HG03196 (cell line): Measurements from ENCODE around the gene MRPL2.

Source experiments
- ATAC-seq: cut with Tn5 transposase; IDR thresholded peaks from one replicate; pipeline ENCODE4 v1.9.1; 2021; ENCODE audit not compliant: unreplicated experiment

The MRPL2 gene

DNA sequence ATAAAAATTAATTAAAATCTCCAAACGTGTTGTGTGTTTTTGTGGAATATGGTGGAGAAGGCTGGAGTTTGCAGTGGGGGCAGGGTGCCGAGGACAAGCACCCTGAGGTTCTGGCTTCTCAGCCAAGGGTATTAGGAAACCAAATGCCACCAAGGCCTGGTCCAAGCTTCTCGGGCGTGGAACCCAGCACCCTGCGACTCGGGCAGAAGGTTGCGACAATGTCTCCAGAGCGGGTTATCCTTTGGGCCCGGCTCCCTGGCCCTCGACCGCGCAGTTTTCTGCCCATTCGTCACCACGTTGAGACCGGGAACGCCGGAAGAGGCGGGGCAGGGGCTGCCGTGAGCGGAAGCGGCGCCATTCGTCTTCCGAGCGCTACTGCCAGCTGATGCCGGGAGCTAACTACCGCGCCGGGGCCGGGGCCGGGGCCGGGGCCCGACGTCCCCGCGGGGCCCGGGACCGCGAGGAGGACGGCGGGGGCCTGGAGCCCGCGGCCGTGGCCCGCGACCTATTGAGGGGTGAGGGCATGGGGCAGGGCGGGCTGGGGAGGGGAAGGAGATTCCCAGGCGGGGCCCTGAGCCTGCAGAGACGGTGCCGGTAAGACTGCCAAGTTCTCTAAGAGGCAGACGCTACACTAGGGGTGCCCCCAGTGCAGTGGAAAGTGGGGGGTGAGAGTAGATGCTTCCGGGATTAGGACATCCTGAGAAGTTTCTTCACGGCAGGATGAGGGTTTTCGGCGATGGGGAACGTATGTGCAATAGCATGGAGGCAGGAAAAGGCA, 37.8 kb downstream of the MRPL2 start, which contains the start of gene RRP36:
Gene RRP36, plus strand, starts transcription at position 354 of the 778 bp plus-strand sequence. Its CDS starts 32 bp downstream, at position 386.
- ATAC-seq: peak; percentile 62

DNA sequence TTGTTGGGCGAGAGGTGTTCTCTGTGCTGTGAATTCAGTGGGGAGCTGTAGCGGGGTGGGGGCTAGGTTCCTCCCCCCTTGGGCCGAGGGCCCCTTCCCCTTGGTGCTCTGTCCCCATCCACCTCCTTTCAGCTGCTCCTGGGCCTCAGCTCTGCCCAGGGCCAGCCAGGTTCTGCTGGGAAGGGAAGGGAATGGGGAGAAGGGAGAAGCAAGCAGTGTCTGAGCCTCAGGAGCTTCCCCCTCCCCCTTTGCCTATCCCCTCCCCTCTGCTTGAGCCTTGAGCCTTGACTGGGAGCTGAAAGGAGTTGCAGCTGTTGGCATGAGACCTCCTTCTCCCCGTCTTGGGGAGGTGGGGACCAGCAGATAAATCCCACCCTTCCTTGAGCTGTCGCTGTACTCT, 38.4 kb downstream of the MRPL2 start:
- no peak for ATAC-seq

DNA sequence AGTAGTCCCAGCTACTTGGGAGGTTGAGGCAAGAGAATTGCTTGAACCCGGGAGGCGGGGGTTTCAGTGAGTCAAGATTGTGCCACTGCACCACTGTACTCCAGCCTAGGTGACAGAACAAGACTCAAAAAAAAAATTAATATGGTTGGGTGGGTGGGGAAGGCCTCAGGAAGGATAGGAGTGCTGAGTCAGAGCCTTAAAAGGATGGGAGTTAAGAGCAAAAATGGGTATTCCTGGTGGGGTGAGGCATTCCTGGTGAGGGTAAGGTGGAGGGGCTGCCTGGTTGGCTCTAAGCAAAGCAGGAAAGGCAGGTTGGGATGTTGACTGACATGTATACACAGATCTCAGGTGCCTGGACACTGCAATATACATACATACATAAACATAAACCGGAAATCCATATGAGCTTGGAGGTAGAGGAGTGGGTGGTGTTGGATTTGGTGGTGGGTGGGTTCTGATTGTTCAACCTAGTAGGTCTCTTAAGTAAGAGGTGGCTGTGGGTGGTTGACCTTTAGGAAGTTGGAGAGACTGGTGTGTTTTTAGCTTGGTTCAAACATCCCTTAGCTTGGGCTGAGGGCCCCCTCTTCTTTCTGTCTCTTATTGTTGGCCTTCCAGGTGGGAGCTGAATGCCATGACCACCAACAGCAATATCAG, 39.1 kb downstream of the MRPL2 start:
- no peak for ATAC-seq

DNA sequence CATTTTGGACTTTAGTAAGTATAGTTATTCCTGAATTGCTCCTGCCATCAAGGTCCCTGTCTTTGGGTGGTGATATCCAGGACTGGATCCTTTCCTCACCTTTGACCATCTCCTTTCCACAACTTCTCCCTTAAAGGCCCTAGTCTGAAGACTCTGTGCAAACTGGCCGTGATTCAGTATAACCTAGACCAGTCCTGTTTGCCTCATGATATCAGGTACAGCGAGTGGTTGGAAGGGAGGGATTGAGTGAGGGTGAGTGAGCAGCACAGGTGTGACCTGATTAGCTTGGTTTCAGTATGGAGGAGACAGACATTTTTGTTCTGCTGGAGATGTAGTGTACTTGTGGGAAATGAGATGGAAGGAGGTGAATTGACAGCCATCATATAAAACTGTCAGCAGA, 40.1 kb downstream of the MRPL2 start:
- ATAC-seq: no peak

DNA sequence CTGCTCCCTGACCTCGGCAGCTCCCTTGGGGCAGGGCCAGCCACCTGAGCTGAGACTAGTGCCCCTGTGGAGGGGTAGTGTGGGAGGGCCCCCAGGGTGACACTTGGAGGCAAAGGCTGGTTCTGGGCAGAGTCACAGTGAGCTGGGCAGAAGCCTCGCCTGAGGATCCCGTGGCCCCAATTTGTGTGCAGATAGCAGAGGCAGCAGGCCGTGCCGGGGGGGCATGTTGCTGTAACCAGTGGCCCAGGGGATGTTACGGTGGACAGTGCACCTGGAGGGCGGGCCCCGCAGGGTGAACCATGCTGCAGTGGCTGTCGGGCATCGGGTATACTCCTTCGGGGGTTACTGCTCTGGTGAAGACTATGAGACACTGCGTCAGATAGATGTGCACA, 42.3 kb downstream of the MRPL2 start:
- ATAC-seq: no peak

DNA sequence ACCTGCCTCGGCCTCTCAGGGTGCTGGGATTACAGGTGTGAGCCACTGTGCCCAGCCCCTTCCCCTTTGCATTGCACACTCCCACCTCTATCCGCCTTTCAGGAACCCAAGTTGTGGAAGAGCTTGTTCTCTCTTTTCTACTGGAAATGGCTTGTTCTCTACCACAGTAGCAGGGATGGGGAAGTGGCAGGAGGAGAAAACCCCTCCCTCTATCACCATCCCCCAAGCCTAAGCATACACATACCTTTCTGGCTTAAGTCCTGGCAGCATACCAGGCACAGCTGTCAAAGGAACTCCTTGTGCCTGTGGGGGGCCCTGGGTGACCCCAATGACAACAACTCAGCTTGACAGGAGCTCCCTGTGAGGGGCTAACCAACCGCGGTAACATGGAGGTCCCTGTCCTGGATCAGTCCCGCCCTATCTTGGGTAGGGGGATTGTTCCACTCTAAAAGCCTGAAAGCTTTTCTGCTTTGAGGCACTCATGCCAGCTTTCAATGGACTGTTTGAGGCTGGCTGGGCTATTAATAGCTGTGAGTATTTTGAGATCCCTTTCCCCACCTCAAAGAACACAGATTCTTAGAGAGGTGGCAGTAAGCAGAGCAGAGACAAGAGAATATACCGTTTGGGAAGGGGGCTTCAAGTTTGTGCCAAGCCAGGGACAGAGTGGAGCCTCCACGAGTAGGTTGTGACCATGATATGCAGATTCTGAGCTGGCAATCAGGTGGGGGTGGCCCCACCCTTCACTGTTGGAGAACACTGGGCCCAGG, 42.9 kb downstream of the MRPL2 start:
- ATAC-seq: no peak

DNA sequence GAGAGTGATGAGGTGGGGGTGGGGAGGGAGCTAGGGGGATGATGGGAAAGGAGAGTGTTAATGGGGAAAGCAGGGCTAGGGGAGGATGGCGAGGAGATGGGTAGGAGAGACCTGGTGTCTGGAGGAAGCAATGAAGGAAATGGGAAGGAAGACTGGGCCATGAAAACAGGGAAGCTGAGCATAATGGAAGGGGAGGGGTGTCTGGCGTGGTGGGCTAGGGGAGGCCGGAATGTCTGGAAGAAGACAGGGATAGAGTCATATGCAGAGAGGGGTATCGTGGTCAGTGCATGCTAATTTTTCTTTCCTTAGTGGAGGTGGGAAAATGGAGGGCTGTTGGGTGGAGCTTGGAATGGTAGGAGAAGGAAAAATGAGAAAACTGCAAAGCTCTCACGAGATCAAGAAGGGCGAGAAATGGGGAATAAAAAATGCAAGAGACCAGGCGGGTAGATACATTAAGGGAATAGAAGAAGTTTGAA, 44.8 kb downstream of the MRPL2 start:
- ATAC-seq: no peak

DNA sequence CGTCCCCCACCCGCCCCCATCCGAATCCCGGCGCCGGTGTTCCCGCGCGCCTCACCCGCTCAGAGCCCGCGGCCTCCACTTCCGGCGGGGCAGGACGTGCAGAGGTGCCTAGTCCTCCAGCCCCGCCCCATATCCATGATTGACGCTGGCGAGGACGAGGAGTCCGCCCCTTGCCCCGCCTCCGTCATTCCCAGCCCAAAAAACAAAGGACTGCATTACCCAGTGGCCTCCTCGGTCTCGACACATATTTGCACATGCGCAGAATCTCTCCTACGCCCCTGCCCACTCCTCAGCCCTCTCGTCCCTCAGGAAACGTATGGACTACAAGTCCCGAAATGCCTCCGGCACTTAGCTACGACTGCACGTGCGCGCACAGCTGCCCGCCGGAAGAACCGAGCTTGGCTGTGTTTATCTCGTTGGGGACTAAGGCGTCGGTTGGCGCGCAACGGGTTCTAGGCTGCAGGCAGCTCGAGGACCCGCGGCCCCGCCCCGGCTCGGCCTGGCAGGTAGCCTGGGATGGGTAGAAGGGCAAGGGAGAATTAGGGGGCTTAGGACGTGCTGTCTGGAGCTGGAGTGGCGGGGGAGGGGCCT, 45.3 kb downstream of the MRPL2 start, which contains the start of the genes KLHDC3 and MEA1:
Gene KLHDC3, plus strand, starts transcription at position 407 of the 591 bp plus-strand sequence. CDS start 2,944 bp downstream, outside the sequence.
Gene MEA1, minus strand, starts transcription at position 104 of the 591 bp plus-strand sequence. CDS start 133 bp downstream, outside the sequence.
- ATAC-seq: peak; percentile 90

DNA sequence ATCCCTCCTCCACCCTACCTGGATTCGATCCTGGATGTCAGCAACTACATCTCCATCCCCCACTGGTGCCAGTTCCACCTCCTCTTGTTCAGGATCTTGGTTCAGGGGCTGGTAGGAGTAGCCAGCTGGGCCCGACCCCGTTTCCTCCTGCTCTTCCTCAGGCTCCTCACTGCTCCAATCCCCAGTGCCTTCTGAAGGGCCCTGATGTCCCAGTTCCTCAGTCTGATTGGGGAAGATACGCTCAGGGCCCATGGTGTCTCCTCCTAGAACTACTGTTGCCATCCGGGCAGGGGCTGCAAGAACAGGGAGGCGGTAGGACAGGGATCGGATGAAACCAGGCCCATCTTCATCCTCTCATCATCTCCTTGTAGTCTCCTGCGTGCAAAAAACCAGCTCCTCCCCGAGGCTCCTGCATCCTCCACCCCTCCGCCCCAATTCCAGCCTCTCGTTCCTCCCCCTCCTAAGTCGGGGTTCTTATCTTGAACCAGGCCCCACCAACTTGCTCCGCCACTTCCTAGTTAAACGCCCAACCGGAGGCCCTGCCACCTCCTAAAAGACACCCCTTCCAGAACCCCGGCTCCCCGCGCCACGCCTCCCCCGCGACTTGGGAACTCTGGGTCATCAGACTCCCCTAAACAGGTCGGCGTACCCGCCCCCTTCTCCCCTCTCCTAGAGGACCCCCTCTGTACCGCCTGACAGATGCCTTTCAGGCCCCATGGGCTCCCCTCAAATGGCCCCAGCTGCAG, 46.0 kb downstream of the MRPL2 start:
- ATAC-seq: peak; percentile 2

DNA sequence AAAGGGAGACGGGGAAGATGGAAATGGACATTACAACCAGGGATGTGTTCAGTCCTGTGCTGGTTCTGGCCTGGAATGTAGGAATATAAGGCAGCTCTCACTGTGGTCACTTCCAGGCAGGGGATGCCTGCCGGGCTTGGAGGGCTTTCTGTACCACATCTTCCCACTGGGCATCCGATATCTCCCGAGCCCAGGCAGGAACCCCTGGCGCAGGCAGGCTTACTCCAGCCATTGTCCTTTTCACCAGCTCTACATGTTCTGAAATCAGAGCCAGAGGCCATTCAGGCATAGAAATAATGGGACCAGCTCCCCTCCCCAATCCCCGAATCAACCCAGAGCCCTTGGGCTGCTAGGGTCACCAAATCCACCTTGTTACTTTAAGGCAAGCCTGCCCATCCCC, 46.9 kb downstream of the MRPL2 start:
- ATAC-seq: no peak

DNA sequence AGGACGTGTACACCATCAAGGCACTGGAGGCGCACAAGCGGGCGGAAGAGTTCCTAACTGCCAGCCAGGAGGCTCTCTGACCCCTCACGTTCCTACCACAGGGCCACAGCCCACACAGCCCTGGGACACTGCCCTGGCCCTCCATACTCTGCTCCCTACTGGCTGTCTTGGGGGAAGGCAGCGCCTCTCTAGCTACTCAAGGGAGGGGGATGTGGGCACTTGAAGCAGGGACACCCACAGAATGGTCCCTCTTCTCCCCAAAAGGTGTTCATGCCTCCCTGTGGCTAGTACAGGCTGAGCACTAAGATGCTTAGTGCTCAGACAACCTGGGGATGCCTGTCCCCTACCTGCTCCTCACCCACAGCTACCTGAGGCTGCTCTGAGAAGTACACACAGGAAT, 48.0 kb downstream of the MRPL2 start:
- no peak for ATAC-seq

DNA sequence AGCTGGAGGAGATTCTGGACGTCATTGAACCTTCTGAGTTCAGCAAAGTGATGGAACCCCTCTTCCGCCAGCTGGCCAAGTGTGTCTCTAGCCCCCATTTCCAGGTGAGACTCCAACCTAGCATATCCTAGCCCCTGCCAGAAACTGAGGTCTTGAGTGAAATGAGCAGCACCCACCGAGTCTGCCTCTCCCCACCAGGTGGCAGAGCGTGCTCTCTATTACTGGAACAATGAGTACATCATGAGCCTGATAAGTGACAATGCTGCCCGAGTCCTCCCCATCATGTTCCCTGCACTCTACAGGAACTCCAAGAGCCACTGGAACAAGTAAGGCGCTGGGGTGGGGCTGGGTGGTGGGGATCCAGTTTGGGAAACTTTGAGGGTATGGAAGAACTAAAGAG, 50.1 kb downstream of the MRPL2 start:
- ATAC-seq: no peak

DNA sequence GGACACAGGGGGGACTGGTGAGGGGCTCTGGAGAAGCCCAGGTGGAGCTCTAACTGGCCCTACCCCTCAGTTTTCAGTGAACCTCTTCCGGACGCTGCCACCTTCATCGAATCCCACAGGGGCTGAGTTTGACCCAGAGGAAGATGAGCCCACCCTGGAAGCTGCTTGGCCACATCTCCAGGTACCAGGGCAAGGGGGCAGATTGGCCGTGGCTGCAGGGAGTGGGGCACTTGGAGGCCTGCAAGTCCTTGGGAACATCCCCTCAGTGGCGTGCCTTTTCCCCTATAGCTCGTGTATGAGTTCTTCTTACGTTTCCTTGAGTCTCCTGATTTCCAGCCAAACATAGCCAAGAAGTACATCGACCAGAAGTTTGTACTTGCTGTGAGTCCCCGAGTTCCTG, 52.1 kb downstream of the MRPL2 start:
- no peak for ATAC-seq

DNA sequence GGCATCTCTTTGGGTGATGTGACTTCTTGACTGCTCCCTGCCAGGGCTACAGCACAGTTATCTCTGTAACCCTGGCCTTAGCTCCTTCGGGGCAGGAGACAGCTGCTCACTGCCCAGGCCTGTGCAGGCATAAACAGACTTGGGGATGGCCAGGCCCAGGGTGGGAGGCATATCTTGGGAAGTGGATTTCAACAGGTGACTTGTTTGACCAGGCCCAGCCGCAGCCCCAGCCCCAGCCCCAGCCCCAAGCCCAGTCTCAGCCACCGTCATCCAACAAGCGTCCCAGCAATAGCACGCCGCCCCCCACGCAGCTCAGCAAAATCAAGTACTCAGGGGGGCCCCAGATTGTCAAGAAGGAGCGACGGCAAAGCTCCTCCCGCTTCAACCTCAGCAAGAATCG, 53.0 kb downstream of the MRPL2 start:
- ATAC-seq: no peak

DNA sequence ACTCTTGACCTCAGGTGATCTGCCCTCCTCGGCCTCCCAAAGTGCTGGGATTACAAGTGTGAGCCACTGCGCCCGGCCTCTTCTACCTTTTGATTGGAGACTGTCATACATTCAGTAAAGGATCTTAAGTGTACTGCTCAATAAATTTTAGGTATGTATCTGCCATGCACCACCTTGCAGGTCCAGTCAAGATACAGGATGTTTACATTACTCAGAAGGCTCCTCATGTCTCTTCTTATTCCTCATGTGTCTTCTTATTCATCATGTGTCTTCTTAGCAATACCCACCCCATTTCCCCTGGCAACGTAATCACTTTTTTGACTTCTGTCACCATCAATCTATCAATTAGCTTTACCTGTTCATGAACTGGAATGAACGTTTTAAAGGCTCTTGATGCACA, 53.4 kb downstream of the MRPL2 start:
- no peak for ATAC-seq
